OCI-LY7 (cell line): ENCODE measurements around the gene MYL12A.

ENCODE experiments used
- CTCF ChIP-seq: fragments of 200-600 bp; sonication (generic); conservative IDR thresholded peaks from 2 replicates; pipeline ENCODE4 v1.5.1; 2014; ENCODE audit warnings: mild to moderate bottlenecking, antibody characterized with exemption, low read length, moderate library complexity, mixed read lengths
- EZH2phosphoT487 ChIP-seq: fragments of 200-600 bp; sonication (generic); IDR thresholded peaks from 2 replicates; pipeline ENCODE4 v1.6.1; 2018; ENCODE audit warnings: low read depth, borderline replicate concordance, mild to moderate bottlenecking, mixed run types, antibody characterized with exemption, low read length, moderate library complexity, mixed read lengths

DNA sequence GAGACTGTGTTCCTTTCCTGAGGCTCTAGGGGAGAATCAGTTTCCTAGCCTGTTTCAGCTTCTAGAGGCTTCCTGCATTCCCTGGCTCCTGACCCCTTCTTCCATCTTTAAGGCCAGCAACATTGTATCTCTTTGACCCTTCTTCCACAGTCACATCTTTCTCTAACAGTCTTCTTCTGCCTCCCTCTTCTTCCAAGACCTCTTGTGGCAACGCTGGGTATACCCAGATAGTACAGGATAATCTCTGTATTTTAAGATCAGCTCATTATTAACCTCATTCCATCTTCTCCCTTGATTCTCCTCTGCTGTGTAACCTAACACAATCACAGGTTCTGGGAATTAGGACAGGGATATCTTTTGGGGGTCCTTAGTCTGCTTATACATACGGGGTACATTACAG is 8.9 kb upstream of the MYL12A start:
- peak; percentile 48 for TF ChIP-seq CTCF
- TF ChIP-seq EZH2phosphoT487 = no peak
